Measurements from ENCODE around the gene IPCEF1.
A peak's percentile ranks its signal among the peaks of the same experiment; 100 is the strongest.

The IPCEF1 gene

DNA sequence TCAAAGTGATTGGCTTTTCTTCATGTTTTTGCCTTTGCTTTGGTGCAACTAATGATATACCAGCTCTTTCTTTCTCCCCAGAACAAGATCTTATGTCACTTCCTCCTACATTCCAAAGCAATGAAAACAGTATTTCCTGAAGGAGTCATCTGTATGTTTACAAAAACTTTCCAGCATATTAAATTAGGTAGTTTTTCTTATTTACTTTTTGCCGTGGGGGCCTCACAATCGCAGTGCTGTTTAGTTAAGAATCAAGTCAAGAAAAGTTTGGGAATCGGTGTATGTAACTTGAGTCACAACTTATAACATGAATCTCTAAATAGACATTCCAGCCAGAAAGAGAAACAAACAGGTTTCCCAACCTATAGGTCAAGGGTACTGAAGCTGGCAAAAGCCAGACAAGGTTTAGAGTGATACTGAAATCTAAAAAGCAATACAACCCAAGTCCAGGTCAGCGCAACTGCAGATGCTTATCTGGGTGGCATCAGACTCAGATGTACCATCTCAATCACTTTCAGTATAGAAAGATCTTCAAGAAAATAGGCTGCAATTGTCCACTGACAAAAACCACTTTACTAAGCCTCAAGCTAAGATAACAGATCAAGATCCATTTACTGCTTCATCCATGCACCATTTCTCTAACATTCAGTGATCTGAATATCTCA, 63.6 kb downstream of the IPCEF1 start:
- peak; percentile 22 for DNase-seq (ENCODE audit: low read depth)

DNA sequence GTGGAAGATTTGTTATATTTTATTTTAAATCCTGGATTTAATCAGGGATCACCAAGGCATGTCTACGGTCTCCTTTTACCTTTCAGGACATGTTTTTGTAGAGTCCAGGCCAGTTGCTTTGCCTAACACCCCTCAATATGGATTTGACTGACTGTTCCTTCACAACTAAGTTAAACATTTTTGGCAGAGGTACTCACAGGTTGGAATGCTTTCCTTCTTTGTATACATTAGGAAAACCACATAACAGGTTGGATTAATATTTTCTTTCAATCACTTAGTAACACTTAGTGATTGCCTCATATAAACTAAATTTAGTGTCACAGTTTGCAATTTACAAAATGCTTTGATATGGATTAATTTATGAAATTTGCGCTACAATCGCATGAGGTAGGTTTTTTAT, 64.5 kb downstream of the IPCEF1 start:
- DNase-seq (ENCODE audit: low read depth) = no peak

GRCh38 chr6:154289818-154290508, 66.6 kb downstream of the IPCEF1 start:
- DNase-seq (ENCODE audit: low read depth) = no peak

GRCh38 chr6:154285826-154286225, 70.8 kb downstream of the IPCEF1 start:
- no peak for DNase-seq (ENCODE audit: low read depth)

DNA sequence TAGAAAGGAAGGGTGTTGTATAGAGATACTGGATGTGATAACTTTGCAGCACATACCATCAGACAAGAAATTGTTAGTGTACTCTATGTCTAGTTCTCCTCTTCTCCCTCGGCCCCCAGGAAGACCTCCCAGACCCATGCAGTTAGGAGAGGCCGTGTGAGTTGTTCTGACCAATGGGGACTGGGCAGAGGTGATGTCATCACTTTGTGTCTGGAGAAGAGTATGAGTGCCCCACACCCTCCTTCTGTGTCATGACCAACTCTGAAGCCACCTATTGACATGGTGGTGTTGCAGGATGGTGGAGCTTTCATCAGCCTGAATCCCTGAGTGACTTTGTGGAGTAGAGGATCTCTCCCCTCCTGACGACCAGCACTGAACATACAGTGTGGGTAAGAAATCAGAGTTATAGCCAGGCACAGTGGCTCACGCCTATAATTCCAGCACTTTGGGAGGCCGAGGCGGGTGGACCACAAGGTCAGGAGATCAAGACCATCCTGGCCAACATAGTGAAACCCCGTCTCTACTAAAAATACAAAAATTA, 72.2 kb downstream of the IPCEF1 start:
- DNase-seq (ENCODE audit: low read depth) = no peak

GRCh38 chr6:154280521-154280920, 76.1 kb downstream of the IPCEF1 start:
- DNase-seq (ENCODE audit: low read depth) = no peak

GRCh38 chr6:154277629-154278017, 79.0 kb downstream of the IPCEF1 start:
- no peak for DNase-seq (ENCODE audit: low read depth)

- no peak for DNase-seq (ENCODE audit: low read depth)
Observed at GRCh38 chr6:154276810-154277628, 79.6 kb downstream of the IPCEF1 start.

GRCh38 chr6:154274168-154274567, 82.4 kb downstream of the IPCEF1 start:
- DNase-seq (ENCODE audit: low read depth) = no peak

DNA sequence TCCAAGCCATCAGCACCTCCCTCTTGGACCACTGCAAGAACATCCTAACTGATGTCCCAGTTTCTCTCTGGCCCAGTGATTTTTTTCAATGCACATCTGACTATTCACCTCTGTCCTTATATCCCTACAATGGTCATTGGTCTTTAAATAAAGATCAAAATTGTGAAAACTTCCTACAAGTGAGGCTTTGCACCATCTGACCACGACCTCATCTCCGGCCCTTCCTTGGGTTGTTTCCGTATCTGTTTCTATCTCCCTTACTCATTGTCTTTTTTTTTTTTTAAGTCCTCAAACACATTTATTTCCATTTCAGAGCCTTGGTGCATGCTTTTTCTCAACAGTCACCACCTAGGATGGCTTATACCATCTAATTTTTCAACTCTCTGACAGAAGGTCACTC, 88.1 kb downstream of the IPCEF1 start:
- no peak for DNase-seq (ENCODE audit: low read depth)

DNA sequence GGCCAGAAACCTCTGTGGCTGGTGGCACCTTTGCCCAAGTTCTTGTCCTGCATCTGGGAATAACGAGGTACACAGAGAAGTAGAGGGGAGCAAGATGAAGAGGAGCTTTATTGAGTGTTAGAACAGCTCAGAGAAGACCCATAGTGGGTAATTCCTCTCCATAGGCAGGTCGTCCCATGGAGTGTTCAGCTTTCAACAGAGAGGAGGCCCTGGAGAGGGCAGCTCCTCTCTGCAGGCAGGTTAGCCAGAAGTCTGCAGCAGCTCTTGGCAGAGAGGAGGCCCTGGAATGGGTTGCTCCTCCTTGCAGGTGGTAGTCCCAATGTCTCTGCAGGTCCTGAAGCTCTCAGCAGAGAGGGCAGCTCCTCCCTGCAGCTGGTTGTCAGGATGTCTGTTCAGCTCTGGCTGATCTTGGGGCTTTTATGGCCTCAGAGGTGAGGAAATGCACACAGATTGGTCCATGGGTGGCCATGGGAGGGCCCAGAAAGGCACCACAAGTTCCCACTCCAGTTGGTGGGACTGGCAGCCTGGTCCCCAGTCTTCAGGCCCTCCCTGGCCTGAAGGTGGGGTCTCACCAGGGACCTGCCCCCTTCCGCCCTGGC, 89.0 kb downstream of the IPCEF1 start:
- no peak for DNase-seq (ENCODE audit: low read depth)

DNA sequence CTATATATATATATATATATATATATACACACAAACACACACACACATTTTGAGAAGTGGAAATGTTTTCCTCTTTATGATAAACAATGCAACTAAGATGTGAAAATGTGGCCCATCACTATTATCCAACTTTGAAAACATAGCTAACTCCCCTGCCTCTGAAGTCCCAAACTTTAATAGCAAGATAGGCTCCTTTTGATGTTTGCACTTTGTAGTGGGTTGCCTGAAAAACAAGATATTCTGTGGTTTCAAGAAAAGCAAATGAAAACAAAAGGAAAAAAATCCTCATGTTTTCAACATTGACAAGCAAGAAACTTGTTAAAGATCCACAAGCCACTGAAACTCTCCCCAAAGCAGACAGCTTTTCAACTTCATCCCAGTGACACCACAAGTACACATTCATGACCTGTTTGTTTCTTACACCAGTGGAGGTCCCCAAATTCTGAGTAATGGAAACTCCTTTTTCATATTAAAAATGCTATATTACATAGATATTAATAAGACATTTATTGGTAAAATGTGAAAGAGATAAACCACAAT, 90.0 kb downstream of the IPCEF1 start:
- DNase-seq (ENCODE audit: low read depth) = no peak

GRCh38 chr6:154261688-154262397, 94.8 kb downstream of the IPCEF1 start:
- no peak for DNase-seq (ENCODE audit: low read depth)

DNA sequence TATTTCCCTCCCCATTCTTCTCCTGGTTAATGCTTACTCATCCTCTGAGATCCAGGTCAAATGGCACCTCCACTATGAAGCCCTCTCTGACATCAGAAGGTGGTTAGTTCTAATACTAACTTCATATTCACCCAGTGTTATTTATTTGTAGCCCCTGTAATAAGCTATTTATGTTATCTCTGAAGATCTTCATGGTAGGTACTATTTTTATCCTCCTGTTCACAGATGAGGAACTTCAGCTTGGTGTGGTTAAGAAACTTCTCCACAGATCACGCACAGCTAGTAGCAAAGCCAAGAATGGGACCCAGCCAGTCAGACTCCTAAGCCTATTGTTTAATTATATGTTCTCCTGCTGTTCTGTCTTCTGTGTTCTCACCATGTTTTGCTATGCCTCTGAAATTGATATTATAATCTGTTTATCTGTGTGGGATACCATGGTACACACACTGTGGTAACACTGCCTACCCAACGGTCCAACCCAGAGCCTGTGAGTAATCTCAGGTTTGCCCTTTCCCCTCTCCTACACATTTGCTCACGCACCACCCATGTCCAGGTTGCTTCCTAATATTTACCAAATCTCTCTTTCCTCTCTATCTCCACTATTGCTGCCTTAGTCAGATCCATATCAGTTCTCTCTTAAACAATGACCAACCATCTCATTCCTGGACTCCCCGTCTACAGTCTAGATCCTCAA, 98.4 kb downstream of the IPCEF1 start:
- no peak for DNase-seq (ENCODE audit: low read depth)

DNA sequence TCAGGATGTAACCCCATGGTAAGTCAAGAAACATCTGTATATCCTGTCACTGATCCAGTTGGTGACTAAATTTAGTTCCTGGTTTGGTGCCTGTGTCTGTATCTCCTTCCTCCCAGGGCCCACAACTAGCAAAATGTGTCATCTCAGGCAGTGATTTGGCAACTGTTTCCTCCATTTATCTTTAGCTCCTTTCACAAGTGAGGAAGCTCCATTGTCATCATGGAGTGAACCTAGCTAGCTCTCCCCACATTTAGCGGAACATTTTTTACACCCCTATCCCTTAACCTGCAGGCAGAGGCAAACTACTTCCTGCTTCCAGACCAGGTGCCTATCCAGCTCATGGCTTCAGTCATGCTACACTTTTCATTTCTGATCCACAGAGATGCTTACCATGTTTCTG, 99.5 kb downstream of the IPCEF1 start:
- no peak for DNase-seq (ENCODE audit: low read depth)

- no peak for DNase-seq (ENCODE audit: low read depth)
Observed at GRCh38 chr6:154252678-154253077, 103.9 kb downstream of the IPCEF1 start.

- no peak for DNase-seq (ENCODE audit: low read depth)
Observed at GRCh38 chr6:154251116-154251515, 105.5 kb downstream of the IPCEF1 start.

DNA sequence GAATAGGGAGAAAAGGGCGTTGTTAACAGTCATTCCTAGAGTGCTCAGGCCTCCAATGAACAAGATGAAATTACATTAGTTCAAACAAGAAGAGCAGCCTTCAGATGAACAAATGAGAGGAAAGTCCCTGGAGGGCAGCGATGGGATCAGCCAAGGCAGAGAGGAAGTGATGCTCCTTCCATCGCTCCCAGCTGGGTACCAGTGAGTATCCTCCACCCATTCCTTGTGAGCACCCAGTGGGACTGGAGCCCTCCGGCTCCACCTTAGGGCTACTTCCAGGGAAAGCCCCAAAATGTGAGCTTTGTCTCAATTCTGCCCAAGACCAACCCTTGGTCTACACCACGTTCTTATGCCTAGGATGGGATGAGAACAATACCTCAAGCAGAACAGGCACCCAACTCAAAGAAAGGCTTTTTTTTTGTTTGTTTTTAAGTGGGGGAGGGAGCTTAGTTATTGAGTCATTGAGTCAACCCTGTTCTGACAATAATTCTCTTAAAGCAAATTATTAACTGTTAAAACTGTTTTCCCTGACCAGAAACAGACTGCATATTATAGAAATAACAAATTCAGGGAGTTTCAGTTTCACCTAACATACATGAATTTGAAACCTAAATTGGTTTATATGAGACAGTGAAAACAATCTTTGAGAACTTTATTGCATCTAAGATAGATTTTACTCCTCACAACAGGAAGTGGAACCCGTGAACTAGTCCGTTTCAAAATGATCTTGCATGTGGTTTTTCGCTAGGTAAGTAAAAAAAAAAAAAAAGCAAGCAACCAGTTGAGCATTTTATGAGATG, 106.9 kb downstream of the IPCEF1 start:
- DNase-seq (ENCODE audit: low read depth) = no peak

GRCh38 chr6:154247119-154247861, 109.3 kb downstream of the IPCEF1 start:
- DNase-seq (ENCODE audit: low read depth) = no peak

All from GM04503 (cell line).